GM12892 (cell line): ENCODE measurements around the gene MOV10.

ENCODE experiments used
- POLR2A ChIP-seq: IDR thresholded peaks from 2 replicates; pipeline ENCODE4 v1.6.1; 2011; ENCODE audit warnings: low read depth, low read length, control low read depth
- POLR2AphosphoS5 ChIP-seq: IDR thresholded peaks from 2 replicates; pipeline ENCODE4 v1.6.1; 2011; ENCODE audit warnings: low read depth, low read length, control low read depth
- TAF1 ChIP-seq: IDR thresholded peaks from 2 replicates; pipeline ENCODE4 v1.6.1; 2011; ENCODE audit warnings: low read depth, mild to moderate bottlenecking, control low read depth, low read length, borderline replicate concordance

DNA sequence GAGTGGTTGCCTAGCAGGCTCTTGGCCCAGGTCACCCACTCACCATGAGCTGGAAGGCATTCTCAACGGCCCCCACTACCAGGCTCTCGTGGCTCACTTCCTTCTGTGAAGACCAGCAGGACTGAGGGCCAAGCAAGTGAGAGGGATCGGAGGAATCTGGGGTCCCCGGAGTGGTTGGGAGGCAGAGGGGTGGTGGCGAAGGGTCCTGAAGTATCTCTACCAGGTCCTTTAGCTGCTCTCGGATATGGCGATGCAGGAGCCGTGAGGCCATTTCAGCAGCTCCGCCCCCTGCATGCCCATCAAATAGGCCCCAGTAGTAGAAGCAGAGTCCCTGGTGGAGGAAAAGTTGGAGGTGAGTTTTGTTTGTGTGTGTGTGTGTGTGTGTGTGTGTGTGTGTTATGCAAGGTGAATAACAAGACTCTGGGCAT is 38.3 kb downstream of the MOV10 start:
- no peak for TF ChIP-seq TAF1
- TF ChIP-seq POLR2A: no peak
- no peak for TF ChIP-seq POLR2AphosphoS5
